Keratinocyte (primary cell): ENCODE results near the gene HNF4A. TPM values are rescaled to one million over a fixed set of nuclear protein-coding genes. Genes with fewer than 3 reads are reported as not detected.

ENCODE experiments used
- DNase-seq: peaks from one replicate; pipeline ENCODE4 v3.0.0-alpha.2; 2011; ENCODE audit warnings: low read depth, missing footprints, low spot score
- FAIRE-seq: peaks from 2 replicates; lab custom pipeline; 2011; peaks lifted over from hg19 to GRCh38; lab: Jason Lieb, UNC
- H2AFZ ChIP-seq: 2 replicates; pipeline ENCODE4 v1.6.0; 2012; ENCODE audit warnings: low read length, control low read depth, inconsistent platforms; ENCODE audit not compliant: control insufficient read depth
- H3K27ac ChIP-seq: 2 replicates; pipeline ENCODE4 v1.5.1; 2011; ENCODE audit warnings: low read length; ENCODE audit not compliant: control insufficient read depth, insufficient read depth
- H3K27me3 ChIP-seq: 3 replicates; pipeline ENCODE4 v1.6.0; 2011; ENCODE audit warnings: low read length; ENCODE audit not compliant: control insufficient read depth, insufficient read depth; ENCODE audit errors: extremely low read depth
- H3K36me3 ChIP-seq, 2 experiments: 2 replicates in 1 of 2; 3 replicates in 1 of 2; pipeline ENCODE4 v1.5.1; 2011; ENCODE audit warnings: low read length in 2 of 2, mild to moderate bottlenecking in 1 of 2; ENCODE audit not compliant: control insufficient read depth in 2 of 2, insufficient read depth in 2 of 2; ENCODE audit errors: extremely low read depth in 1 of 2
- H3K4me1 ChIP-seq: 3 replicates; pipeline ENCODE4 v1.5.1; 2011; ENCODE audit warnings: low read length; ENCODE audit not compliant: control insufficient read depth, insufficient read depth; ENCODE audit errors: extremely low read depth
- H3K4me2 ChIP-seq: 3 replicates; pipeline ENCODE4 v1.6.0; 2011; ENCODE audit warnings: low read depth, low read length; ENCODE audit not compliant: control insufficient read depth, insufficient read depth; ENCODE audit errors: extremely low read depth
- H3K4me3 ChIP-seq, 3 experiments: fragments of 200-600 bp in 1 of 3; sonication (generic) in 1 of 3; 2 replicates in 2 of 3; 3 replicates in 1 of 3; pipeline ENCODE4 v1.5.1; 2011 to 2016; ENCODE audit warnings: low read length in 3 of 3, mild to moderate bottlenecking in 3 of 3, control low read depth in 2 of 3, inconsistent platforms in 1 of 3, low read depth in 1 of 3, mixed read lengths in 1 of 3, mixed run types in 1 of 3, moderate library complexity in 1 of 3; ENCODE audit not compliant: control insufficient read depth in 2 of 3, insufficient read depth in 2 of 3; ENCODE audit errors: extremely low read depth in 1 of 3
- H3K79me2 ChIP-seq: 2 replicates; pipeline ENCODE4 v1.6.0; 2012; ENCODE audit warnings: low read length; ENCODE audit not compliant: control insufficient read depth, insufficient read depth
- H3K9ac ChIP-seq: 3 replicates; pipeline ENCODE4 v1.6.0; 2011; ENCODE audit warnings: low read length; ENCODE audit not compliant: control insufficient read depth, insufficient read depth; ENCODE audit errors: extremely low read depth
- H3K9me1 ChIP-seq: 3 replicates; pipeline ENCODE4 v1.6.0; 2011; ENCODE audit warnings: low read length; ENCODE audit not compliant: control insufficient read depth, insufficient read depth; ENCODE audit errors: extremely low read depth
- H3K9me3 ChIP-seq: 2 replicates; pipeline ENCODE4 v1.5.1; 2012; ENCODE audit warnings: low read depth, low read length; ENCODE audit not compliant: control insufficient read depth
- H4K20me1 ChIP-seq: 3 replicates; pipeline ENCODE4 v1.6.0; 2011; ENCODE audit warnings: low read length; ENCODE audit not compliant: control insufficient read depth, insufficient read depth; ENCODE audit errors: extremely low read depth
- CTCF ChIP-seq, 3 experiments: IDR thresholded peaks in 1 of 3; conservative IDR thresholded peaks in 1 of 3; optimal IDR thresholded peaks in 1 of 3; 2 replicates in 2 of 3; 3 replicates in 1 of 3; pipeline versions ENCODE3 to v1.5.1; 2011; ENCODE audit warnings: low read length in 3 of 3, mild to moderate bottlenecking in 3 of 3, moderate library complexity in 2 of 3, control low read depth in 1 of 3, inconsistent platforms in 1 of 3; ENCODE audit not compliant: insufficient read depth in 2 of 3; ENCODE audit errors: extremely low read depth in 1 of 3
- EZH2 ChIP-seq: IDR thresholded peaks from one replicate; pipeline ENCODE4 v1.6.1; 2012; ENCODE audit warnings: inconsistent platforms, mild to moderate bottlenecking, low read length, moderate library complexity
- dilution Hi-C: fragments of 300-500 bp; cut with MboI; formaldehyde crosslinking; loops from one replicate; pipeline ENCODE4 v1.7.0; 2020; ENCODE audit warnings: low sequenced_read_pairs; ENCODE audit not compliant: extremely low pct_ligation_motif_present
- polyA plus RNA-seq, 5 experiments: library from polyadenylated mRNA; depleted of rRNA in 3 of 5; stranded (reverse) in 3 of 5; stranded (forward) in 1 of 5; unstranded in 1 of 5; fragments of >200 nt; gene quantifications; 1 replicate in 1 of 5; 2 replicates in 3 of 5; 3 replicates in 1 of 5; pipeline versions ENCODE4 v1.2.1 to v1.2.3, GENCODE V29; 2011 to 2012; ENCODE audit warnings: missing spikeins in 2 of 5, low read depth in 1 of 5, low replicate concordance in 1 of 5

The HNF4A gene
- polyA plus RNA-seq, 1 donor (not counting 4 experiments of a cell fraction or from before 2014, with no cell fraction given), result not detected

- FAIRE-seq, result no peak
- no peaks in the 10 kb centered on the region for H3K27me3 ChIP-seq
- no peak overlapping the region for H3K4me2 ChIP-seq
- no peaks in the 10 kb centered on the region for H3K9me1 ChIP-seq
- no peak for DNase-seq
- no peak overlapping the region for H3K9ac ChIP-seq
- H3K27ac ChIP-seq, result no peak overlapping the region
- no peaks in the 10 kb centered on the region for H3K36me3 ChIP-seq
- H3K4me3 ChIP-seq, result no peak overlapping the region
- no peaks in the 10 kb centered on the region for H3K79me2 ChIP-seq
- no peak overlapping the region for H2AFZ ChIP-seq
- peaks cover 4% of the 10 kb centered on the region for H3K4me1 ChIP-seq
- dilution Hi-C loops, result no loop called here
- TF ChIP-seq CTCF (optimal IDR thresholded peaks at IDR 0.05 in 1 of 3, IDR thresholded peaks at IDR 0.05 in 1 of 3, conservative IDR thresholded peaks at IDR 0.05 in 1 of 3; ENCODE audit: extremely low read depth in 1 of 3, insufficient read depth in 2 of 3, low read length in 3 of 3) (no peak), EZH2 (no peak)
- no peaks in the 10 kb centered on the region for H4K20me1 ChIP-seq
- H3K9me3 ChIP-seq, result no peaks in the 10 kb centered on the region
Measured at GRCh38 chr20:44461142-44461802, 105.8 kb downstream of the HNF4A start.

- Histone ChIP-seq H3K79me2 (no peaks in the 10 kb centered on the region), H3K36me3 (no peaks in the 10 kb centered on the region), H3K4me3 (no peak overlapping the region), H3K4me2 (no peak overlapping the region), H3K9ac (no peak overlapping the region), H3K27me3 (no peaks in the 10 kb centered on the region), H2AFZ (no peak overlapping the region), H4K20me1 (no peaks in the 10 kb centered on the region), H3K27ac (no peak overlapping the region), H3K9me3 (no peaks in the 10 kb centered on the region), H3K4me1 (peaks cover 4% of the 10 kb centered on the region), H3K9me1 (no peaks in the 10 kb centered on the region)
- FAIRE-seq (no peak), DNase-seq (no peak)
- no peak for TF ChIP-seq CTCF (optimal IDR thresholded peaks at IDR 0.05 in 1 of 3, IDR thresholded peaks at IDR 0.05 in 1 of 3, conservative IDR thresholded peaks at IDR 0.05 in 1 of 3; ENCODE audit: extremely low read depth in 1 of 3, insufficient read depth in 2 of 3, low read length in 3 of 3)
- TF ChIP-seq EZH2, result no peak
- dilution Hi-C loops, result no loop called here
Measured at GRCh38 chr20:44461803-44462174, 106.3 kb downstream of the HNF4A start.
